Sigmoid colon (tissue), 4 donors: ENCODE measurements around the gene SLC9B1.
"Not testable (repeated sequence)": the region's sequence is repeated elsewhere in the genome, so short reads cannot be mapped to it uniquely, and the experiment has no call there.

Source experiments
- CTCF ChIP-seq, 4 experiments: fragments of 450-650 bp in 3 of 4; fragments of 200-600 bp in 1 of 4; IDR thresholded peaks; one replicate each; pipeline ENCODE4 v1.5.1; 2016 to 2019; ENCODE audit warnings: antibody characterized with exemption in 4 of 4, mild to moderate bottlenecking in 3 of 4, moderate library complexity in 2 of 4
- EP300 ChIP-seq, 4 donors: sonication (generic); formaldehyde crosslinking; IDR thresholded peaks; one replicate each; pipeline ENCODE4 v1.6.1; 2017; ENCODE audit warnings: antibody characterized with exemption in 4 of 4
- POLR2A ChIP-seq, 2 donors: fragments of 450-650 bp; IDR thresholded peaks; one replicate each; pipeline ENCODE4 v1.6.1; 2016; ENCODE audit warnings: antibody characterized with exemption in 2 of 2, mild to moderate bottlenecking in 2 of 2, moderate library complexity in 2 of 2
- POLR2AphosphoS5 ChIP-seq, 4 donors: sonication (generic); formaldehyde crosslinking; IDR thresholded peaks; one replicate each; pipeline ENCODE4 v1.6.1; 2017; ENCODE audit warnings: antibody characterized with exemption in 4 of 4

- not testable (repeated sequence) for TF ChIP-seq EP300, POLR2A, CTCF, POLR2AphosphoS5 (IDR thresholded peaks at IDR 0.05)
Observed at GRCh38 chr4:102897610-102898009, 121.9 kb downstream of the SLC9B1 start.
